ENCODE data around the gene VIPR2. TPM values are rescaled to one million over a fixed set of nuclear protein-coding genes. Genes with fewer than 3 reads are reported as not detected.

VIPR2 gene
- total RNA-seq, 1 donor from 2014 or later: 2.0 TPM

DNA sequence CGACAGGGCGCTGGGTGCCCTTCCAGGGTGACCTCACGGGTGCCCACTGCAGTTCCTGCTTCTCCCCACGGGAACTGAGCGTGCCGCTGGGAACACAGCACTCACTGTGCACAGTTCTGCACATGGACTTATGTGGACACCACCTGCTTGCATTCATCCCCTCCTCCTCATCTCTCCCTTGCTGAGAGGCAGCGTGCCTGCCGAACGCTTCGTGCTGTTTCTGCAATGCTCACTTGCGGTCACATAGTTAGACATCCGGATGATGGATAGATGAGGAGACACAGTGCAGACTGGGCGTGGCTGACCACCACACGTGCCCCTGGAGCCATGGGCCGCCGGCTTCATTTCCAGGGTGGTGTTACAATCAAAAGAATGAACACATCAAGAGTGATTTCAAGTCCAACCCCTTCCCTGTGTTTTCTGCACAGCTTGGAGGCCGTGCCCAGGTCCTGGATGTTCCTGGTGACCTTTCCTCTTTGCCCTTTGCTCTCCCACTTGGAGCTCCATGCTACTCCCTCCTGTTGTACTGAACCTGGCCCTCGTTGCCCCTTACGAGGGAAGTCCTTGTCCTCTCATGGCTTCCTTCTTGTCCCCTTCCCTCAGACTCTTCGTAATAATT lies 119.4 kb downstream of the VIPR2 start:
- intact Hi-C loops (cut with DNase I): no loop called here
- ATAC-seq (no peak), DNase-seq (ENCODE audit: low spot score) (peak; percentile 44)

DNA sequence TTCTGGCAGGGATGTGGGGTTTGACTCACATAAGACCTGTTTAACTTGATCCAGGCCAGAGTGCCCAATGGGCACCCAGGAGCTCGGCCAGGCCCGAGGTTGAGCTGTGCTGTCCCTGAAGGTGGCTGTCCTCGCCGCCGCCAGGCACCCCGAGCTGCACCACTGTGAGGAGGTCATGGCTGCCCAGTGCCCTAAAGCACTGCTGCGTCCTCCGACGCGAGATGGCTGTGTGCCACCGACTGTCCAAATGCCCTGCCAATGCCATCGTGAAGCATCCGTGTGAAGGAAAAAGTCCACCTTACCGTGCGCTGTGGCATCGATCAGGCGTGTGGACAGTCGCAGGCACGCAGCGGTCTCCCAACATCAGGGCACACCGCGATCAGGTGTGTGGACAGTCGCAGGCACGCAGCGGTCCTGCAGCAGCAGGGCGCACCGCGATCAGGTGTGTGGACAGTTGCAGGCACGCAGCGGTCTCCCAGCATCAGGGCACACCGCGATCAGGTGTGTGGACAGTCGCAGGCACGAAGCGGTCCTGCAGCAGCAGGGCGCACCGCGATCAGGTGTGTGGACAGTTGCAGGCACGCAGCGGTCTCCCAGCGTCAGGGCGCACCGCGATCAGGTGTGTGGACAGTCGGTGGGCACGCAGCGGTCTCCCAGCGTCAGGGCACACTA lies 120.3 kb downstream of the VIPR2 start:
- ATAC-seq (no peak), DNase-seq (ENCODE audit: low spot score) (peak; percentile 48)
- intact Hi-C loops (cut with DNase I): no loop called here

DNA sequence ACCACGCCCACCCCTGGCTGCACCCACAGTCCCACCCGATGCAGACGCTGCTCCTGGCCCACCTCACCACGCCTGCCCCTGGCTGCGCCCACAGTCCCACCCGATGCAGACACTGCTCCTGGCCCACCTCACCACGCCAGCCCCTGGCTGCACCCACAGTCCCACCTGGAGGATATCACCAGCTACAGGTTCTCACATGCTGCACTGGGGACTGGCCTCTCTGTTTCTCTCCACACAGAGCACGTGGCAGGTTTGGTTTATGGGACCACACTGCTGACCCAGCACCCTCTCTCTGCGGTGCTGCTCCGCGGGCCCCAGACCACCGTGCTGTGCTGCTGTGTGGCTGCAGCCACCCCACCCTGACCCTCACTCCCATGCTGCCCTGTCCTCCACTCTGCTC lies 120.9 kb downstream of the VIPR2 start:
- DNase-seq (ENCODE audit: low spot score): peak; percentile 13
- intact Hi-C loops (cut with DNase I): no loop called here
- ATAC-seq: no peak

DNA sequence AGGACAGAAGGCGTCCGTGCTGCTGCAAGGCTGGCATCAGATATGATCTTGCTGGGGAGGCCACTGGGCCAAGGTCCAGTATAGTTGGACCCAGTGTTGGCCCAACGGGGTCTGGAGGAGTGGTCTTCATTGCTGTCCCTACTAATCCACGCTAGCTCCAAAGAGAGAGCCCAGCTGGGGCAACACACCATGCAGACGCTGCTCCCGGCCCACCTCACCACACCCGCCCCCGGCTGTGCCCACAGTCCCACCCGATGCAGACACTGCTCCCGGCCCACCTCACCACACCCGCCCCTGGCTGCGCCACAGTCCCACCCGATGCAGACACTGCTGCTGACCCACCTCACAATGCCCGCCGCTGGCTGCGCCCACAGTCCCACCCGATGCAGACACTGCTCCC lies 121.5 kb downstream of the VIPR2 start:
- DNase-seq (ENCODE audit: low spot score) (peak; percentile 18), ATAC-seq (no peak)
- intact Hi-C loops (cut with DNase I): no loop called here

DNA sequence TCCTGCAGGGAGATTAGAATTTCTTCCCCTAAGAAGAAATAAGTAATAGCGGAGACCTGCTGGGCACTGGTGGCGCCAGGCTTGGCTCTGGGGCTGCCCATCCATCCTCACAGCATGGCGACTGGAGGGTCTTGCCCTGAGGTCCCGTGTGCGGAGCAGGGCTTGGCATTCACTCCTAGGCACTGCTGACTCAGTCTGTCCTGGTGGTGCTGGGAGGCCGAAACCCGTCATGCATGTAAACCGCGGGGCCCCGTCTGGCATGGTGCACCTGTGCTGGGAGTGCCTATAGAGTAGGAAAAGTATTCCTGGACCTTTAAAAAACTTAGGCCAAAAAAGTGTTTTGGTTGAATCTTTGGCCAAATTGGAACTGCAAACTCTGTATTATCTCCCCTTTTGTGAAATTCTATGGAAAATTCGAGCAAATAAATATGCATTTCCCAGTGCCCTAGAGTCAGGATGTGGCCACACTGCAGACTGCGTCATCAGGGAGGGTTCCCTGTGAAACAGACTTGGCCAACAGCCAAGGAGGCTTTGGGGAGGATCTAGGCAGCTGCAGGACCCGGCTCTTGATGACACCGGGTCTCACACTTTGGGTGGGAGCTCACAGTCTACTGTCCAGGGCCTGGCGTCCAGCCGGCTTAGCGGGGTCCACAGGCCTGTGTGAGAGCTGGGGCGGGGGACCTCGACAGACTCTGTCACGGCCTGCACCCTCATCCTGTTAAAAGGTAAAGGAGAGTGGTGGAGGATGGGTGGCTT lies 122.3 kb downstream of the VIPR2 start:
- intact Hi-C loops (cut with DNase I): no loop called here
- ATAC-seq (no peak), DNase-seq (ENCODE audit: low spot score) (peak; percentile 55)

DNA sequence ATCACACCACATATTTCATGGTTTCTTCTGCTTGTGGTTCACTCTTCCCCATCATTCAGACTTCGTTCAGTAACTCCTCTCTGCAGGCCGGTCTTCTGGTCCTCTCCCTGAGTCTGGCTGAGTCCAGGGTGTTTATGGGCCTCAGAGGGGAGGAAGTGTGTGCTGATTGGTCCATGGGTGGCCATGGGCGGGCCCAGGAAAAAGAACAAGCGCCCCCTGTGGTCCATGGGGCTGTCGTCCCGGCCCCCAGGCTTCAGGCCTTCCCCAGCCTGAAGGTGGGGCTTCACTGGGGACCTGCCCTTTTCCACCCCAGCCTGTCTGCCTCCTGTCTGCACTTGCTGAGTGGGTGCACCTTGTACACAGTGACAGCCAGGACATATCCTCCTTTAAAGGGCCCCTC lies 123.7 kb downstream of the VIPR2 start:
- intact Hi-C loops (cut with DNase I): no loop called here
- ATAC-seq (no peak), DNase-seq (ENCODE audit: low spot score) (peak; percentile 14)

DNA sequence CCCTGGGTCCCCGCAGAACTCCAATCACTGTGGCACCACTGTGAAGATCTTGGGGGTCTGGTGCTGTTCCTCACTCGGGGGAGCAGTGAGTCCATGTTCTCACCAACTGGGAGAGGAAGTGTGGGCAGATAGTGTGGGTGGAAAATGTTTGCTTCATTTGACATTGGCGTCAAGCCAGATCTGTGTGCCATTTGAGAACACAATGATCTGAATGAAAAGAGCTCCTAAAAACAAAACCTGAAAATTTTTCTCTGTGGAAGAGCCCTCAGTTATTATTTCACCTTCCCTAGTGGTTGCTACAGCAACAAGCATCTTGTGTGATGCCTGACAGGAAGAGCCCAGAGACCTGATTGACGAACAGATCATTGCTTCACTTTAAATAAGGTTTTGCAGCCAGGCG lies 125.6 kb downstream of the VIPR2 start:
- intact Hi-C loops (cut with DNase I): no loop called here
- DNase-seq (ENCODE audit: low spot score): no peak

DNA sequence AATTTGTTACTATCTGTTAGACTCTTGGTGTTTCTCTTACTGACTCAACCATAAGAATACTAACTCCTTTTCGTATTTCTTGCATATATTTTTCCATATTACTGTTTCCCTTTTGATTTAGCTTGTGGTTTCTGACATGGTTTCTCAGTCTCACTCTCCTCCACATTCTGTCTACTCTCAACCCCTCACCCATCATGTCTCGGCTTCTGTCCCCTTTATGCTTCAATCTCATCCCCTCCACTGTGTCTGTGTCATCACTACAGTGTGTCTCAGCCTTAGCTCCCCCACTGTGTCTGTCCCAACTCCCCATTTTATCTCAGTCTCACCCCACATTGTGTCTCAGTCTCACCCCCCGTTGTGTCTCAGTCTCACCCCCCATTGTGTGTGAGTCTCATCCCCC lies 126.9 kb downstream of the VIPR2 start:
- ATAC-seq (no peak), DNase-seq (ENCODE audit: low spot score) (no peak)
- intact Hi-C loops (cut with DNase I): no loop called here

More for the DNA sequence above, 125.6 kb downstream of the VIPR2 start:
- no peak for ATAC-seq

DNA sequence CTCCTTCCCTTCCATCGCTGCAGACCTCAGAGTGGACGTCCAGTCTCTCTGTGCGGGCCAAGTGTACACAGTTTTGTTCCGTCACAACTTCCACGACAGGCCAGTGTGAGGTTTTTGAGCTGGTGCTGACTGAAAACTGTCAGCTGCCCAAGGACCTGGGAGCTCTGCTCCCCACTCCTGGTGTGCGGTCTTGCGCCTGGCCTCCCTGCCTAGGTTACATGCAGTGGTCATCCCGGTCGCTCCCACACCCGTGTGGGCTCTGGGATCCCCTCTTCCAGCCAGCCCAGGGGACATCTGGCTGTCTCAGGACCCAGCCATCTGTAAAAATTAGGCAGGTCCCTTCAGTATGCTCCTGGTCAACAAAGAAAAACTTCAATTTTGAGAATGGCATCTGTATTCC lies 127.5 kb downstream of the VIPR2 start:
- no peak for ATAC-seq
- intact Hi-C loops (cut with DNase I): no loop called here
- DNase-seq (ENCODE audit: low spot score): no peak

DNA sequence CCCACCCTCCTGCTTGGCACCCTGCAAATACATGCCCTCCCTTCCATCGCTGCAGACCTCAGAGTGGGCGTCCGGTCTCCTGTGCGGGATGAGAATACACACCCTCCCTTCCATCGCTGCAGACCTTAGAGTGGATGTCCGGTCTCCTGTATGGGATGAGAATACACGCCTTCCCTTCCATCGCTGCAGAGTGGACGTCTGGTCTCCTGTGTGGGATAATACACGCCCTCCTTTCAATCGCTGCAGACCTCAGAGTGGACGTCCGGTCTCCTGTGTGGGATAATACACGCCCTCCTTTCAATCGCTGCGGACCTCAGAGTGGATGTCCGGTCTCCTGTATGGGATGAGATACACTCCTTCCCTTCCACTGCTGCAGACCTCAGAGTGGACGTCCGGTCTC lies 128.1 kb downstream of the VIPR2 start:
- DNase-seq (ENCODE audit: low spot score) (no peak), ATAC-seq (no peak)
- intact Hi-C loops (cut with DNase I): no loop called here

DNA sequence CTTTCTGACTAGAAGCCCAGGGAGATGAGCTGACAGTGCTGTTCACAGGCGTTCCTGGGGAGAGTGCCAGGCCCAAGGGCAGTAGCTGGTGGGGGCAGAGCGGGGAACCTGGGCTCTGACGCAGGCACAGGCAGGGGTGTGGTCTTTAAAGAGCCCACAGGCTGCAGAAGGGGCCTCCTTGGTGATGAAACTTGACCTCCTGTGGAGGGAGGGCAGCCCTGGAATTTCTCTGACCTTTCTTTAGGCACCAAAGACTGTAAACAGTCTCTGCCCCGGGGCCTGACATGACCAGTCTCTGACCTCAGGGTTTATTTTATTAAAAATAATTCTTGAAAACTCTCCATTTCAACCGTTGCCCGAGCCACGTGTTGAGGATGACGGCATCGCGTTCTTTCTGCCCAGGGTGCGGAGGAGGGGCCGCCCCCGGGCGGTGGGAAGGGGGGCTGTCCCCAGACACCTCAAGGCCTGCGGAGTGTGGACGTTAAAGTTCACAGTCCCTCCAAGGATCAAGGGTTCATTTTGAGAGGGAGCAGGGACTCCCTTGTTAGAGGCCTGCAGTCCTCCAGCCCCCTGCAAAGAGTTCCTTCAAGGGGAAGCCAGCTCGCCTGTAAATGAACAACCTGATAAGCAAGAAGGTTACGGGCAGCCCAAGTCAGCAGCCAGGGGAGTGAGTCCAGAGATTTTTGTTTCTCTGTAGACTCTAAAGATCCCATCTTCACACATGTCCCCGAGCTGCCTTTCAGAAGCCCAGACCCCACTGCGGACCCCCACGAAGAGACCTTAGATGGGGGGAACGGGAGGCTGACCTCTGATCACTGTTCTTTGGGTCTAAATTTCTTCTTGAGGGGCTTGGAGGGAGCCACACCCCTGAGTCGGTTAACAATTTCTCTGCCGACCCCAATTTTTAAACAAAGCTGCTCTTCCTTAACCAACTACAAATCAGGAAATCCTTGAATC lies 128.9 kb downstream of the VIPR2 start:
- ATAC-seq (peak; percentile 94), DNase-seq (ENCODE audit: low spot score) (peak; percentile 78)
- intact Hi-C loops (cut with DNase I): no loop called here

DNA sequence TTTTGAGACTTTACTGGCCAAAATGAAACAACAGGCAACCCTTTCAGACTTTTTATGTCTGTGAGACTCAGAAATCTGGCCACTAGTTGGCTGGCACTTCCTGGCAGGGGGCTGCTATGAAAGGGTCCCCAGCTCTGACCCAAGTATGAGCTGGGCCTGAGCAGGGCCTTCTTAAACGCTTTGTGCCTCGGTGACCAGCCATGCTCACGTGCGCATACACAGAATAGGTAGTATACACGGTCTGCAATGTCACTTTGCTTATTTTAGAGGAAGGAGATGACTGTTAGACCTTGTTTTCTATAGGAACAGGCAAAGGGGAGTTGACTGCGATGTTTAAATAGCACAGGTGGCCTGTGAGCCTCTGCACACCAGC lies 129.6 kb downstream of the VIPR2 start:
- intact Hi-C loops (cut with DNase I): no loop called here
- ATAC-seq (no peak), DNase-seq (ENCODE audit: low spot score) (no peak)

DNA sequence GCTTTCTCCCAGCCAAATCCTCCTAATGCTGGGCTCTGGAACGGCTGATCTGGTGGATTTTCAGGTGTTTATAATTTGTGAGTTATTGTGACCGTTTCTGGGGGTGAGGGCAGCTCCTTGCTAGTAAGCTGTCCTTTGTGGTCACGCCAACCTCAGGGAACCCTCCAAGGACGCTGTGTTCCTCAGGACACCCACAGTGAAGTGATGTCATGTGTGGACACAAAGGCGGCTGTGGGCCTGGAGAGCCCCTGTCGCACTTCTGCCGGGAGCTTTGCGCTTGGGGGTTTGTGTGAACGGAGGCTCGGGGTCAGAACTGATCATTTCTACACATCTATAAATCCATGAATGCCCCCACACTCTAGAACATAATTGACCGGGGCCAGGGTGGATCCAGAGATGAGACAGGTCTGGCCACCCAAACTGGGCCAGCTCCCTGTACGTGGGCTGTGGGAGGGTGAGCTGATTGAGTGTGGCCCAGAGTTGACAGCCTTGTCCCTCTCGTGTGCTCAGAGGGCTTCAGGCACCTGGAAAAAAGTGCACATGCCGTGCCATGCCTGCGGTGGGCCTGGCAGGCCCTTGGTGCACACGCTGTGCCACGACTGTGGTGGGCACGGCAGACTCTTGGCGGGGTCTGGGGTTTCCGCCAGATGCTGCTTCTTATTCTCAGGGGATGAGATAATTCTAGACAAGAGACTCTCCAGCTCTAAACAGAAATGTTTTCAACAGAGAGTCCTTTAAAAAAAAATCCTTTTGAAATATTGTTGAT lies 130.2 kb downstream of the VIPR2 start:
- ATAC-seq: no peak
- no peak for DNase-seq (ENCODE audit: low spot score)
- intact Hi-C loops (cut with DNase I): no loop called here

DNA sequence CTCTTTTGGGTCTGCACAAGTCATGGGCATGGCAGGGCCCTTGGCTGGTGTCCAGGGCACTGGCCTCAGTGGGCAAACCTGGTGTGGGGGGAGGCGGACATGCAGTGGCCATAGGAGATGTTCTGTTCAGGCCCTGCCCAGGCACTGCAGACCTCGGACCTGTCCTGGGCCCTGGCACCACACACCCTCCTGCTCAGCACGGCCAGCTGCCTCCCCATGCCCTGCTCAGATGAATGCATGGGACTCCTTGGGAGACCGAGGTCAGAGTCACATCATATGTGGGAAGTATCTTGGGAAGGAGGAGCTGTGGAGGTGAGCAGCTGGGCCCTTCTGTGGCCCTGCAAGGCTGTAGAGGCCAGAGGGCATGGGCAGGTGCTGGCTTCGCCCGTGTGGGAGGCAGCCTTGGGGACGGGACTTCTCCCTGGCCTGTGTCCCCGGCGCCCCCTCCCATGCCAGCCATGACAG lies 130.8 kb downstream of the VIPR2 start:
- intact Hi-C loops (cut with DNase I): no loop called here
- DNase-seq (ENCODE audit: low spot score) (no peak), ATAC-seq (no peak)

DNA sequence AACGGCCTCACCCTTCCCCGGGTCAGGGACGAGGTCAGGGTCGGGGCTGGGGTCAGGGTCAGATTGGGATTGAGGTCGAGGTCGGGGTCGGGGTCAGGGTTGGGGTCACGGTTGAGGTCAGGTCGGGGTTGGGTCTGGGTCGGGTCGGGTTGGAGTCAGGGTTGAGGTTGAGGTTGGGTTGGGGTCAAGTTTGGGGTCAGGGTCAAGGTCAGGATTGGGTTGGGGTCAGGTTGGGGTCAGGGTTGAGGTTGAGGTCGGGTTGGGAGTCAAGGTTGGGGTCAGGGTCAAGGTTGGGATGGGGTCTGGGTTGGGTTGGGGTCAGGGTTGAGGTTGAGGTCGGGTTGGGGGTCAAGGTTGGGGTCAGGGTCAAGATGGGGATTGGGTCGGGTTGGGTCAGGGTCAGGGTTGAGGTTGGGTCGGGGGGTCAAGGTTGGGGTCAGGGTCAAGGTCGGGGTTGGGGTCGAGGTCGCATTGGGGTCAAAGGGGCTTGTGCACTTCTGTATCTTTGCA lies 131.4 kb downstream of the VIPR2 start:
- DNase-seq (ENCODE audit: low spot score): peak; percentile 60
- intact Hi-C loops (cut with DNase I): no loop called here
- no peak for ATAC-seq

DNA sequence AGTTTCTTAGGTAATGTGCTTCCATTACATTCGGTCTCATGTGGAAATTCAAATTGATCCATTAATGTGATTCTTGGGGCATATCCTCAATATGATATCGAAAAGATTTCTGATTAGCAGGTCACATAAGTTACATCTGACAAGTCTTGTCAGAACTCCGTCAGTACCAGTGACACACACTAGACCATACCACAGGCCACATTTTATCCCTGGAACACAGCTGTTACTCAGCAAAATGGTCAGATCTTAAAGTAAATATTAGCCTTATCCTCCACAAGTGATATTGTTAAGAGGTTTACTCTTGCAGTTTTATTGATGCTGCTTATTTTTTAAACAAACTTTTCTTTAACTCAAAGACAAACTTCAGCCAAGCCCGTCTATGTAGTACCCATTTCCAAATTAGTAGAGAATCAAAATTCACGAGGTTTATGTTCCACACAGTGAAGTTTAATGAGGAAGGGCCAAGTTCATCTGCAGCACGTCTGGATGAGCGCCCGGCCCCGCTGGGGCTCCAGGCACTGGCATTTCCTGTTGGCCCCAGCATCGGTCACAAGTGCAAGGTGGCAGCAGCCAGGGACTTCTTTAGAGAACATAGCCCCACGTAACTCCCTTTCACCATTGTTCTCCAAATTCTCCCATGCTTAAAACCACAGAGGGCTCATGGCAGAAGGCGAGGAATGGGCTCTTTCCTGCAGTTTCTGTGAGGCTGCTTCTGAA lies 132.2 kb downstream of the VIPR2 start:
- ATAC-seq: no peak
- intact Hi-C loops (cut with DNase I): no loop called here

DNA sequence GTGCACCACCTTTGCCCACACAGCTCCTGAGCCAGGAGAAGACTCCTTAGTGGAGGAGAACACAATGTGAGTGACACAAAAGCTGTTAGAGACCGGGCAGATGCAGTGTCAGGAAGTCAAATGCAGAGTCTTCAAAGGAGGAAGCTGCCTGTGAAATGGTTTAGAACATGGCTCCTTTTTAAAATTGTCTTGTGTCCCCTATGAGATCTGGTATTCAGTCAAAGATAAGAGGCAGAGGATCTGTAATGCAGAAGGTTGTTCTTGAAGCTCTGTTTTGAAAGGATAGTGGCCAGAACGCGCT lies 133.0 kb downstream of the VIPR2 start:
- DNase-seq (ENCODE audit: low spot score): no peak
- intact Hi-C loops (cut with DNase I): no loop called here
- ATAC-seq: no peak

More for the DNA sequence above, 132.2 kb downstream of the VIPR2 start:
- peak; percentile 54 for DNase-seq (ENCODE audit: low spot score)

Measured in sciatic nerve (tissue), 2 donors.